Skeletal muscle cell (primary cell): ENCODE results near the gene PITRM1.
"Not testable (repeated sequence)": the region's sequence is repeated elsewhere in the genome, so short reads cannot be mapped to it uniquely, and the experiment has no call there.

Source experiments
- DNase-seq: peaks from one replicate; pipeline ENCODE4 v3.0.0-alpha.2; 2010; ENCODE audit warnings: low read depth
- H3K4me3 ChIP-seq: 2 replicates; pipeline ENCODE4 v1.5.1; 2011; ENCODE audit warnings: low read depth, mild to moderate bottlenecking, control low read depth, low read length, moderate library complexity

PITRM1 gene

DNA sequence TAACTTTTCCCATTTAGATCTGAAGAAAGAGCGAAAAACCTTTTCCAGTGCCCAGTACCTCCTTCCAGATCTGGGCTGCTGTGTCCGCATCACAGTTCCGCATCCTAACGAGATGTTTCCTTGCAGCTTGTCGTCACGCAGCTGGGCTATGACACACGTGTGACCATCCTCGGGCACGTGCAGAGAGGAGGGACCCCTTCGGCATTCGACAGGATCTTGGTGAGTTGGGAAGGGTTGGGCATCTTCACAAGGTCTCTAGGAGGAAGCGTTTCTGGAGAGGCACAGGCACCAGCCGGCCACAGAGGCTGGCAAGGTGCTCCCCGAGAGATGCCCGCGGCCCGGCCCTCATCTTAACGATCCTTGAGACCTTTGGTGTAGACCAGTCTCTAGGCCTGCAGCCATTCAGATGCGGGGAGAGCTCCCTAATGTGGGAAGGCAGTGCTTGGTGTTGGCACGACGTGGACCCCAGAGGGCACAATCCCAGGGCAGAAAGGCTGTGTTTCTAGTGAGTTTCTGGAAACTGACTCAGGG lies 63.9 kb downstream of the PITRM1 start:
- H3K4me3 ChIP-seq = no peak overlapping the region
- DNase-seq = no peak

DNA sequence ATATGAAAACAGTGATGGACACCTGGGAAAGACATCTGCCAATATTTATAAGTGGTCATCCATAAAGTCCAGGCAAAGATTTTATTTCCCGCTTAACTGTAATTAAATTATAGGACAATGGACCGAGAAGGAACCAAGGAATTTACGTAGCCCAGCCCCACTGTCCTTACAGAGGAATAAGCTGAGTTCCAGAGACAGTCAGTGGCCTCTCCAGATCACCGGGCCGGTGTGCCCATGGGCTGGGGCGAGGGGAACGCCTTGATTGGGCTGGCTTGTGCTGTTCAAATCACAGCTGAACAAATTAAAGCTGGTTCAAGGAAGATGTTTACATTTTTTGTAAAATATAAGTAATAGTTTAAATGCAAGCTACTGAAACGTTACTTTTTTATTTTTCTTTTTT lies 64.5 kb downstream of the PITRM1 start:
- no peak for DNase-seq

DNA sequence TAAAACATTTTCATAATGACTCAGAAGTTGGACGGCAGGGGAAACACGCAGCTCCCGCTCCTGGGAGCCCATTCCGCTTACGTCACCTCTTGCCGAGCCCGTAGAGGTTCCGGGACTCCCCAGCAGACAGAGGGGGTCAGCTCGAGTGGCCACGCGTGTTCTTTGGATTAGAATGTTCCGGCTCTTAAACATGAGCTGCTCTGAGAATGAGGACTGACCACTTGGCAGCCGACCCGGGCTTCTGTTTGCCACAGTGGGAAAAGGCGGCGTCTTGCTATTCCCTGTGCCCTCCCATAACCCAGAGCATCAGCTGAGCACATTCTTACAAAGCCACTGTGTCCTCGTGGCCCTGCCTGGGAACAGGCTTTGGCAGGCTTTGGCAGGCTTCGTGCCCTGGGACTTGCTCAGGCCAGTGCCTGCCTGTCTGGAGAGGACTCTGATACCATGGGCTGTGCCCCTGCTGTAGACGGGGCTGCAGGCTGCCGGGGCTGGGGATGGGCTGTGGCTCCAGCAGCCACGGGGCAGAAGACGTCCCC lies 65.1 kb downstream of the PITRM1 start:
- peak; percentile 97 for DNase-seq
- H3K4me3 ChIP-seq = no peak overlapping the region

More for the DNA sequence above, 64.5 kb downstream of the PITRM1 start:
- no peak overlapping the region for H3K4me3 ChIP-seq

DNA sequence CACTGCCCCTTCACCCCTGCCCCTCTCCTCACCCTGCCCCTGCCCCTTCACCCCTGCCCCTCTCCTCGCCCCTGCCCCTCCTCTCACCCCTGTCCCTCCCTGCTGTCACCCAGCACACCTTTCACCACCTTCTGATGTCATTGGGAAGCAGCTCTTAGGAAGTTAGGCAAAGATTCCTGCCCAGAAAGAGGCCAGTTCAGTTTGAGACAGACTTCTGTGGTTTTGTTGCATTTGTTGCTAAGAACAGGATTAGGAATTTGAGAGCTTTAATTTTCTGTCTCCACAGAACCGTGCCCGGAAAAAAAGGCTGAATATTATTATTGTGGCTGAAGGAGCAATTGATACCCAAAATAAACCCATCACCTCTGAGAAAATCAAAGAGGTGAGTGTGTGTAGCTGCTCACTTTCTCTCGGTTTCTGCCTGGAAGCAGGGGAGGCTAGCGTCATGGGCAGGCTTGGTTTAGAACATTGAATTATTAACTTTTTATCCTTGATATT lies 65.6 kb downstream of the PITRM1 start:
- peak; percentile 29 for DNase-seq
- H3K4me3 ChIP-seq = no peak overlapping the region

DNA sequence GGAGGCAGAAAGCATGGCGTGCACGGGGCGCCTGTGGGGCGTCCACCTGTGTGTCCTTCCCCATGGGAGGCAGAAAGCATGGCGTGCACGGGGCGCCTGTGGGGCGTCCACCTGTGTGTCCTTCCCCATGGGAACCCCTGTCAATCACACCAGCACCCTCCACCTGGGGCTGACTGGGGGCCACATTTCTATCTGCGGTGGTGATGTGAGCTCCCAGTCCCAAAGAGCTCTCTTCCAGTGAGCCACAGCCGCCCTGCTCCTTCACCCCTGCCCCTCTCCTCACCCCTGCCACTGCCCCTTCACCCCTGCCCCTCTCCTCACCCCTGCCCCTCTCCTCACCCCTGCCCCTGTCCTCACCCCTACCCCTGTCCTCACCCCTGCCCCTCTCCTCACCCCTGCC lies 66.3 kb downstream of the PITRM1 start:
- not testable (repeated sequence) for DNase-seq, H3K4me3 ChIP-seq

DNA sequence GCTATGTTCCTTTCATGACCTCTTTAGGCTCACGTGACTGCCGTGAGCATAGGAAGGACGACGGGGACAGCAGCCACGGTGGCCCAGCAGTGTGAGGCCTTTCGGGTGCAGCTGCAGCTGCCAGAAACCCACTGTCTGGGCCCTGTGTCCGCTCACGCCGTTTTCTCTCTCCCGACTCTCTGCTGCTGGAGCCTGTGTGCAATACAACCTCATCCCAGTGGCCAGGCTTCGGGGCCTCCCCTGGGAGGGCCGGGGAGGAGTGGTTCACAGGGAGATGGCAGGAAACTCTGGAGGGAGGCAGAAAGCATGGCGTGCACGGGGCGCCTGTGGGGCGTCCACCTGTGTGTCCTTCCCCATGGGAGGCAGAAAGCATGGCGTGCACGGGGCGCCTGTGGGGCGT lies 66.7 kb downstream of the PITRM1 start:
- H3K4me3 ChIP-seq = no peak overlapping the region
- no peak for DNase-seq

DNA sequence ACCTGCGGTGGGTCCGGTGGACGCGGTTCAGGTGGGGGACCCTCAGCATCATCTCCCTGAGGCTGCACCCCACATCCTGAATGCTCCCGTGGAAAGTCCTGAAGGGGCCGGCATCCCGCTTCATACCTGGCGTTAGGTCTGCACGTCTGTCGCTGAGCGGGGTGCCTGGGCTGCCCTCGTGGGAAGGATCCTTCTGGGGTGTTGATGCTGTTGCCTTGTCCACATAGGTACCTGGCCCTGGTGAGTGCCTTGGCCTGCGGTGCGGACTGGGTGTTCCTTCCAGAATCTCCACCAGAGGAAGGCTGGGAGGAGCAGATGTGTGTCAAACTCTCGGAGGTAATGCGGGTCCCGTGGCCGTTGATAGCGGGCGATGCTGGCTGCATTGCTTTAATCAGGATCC lies 67.4 kb downstream of the PITRM1 start:
- no peak for DNase-seq
- no peak overlapping the region for H3K4me3 ChIP-seq

DNA sequence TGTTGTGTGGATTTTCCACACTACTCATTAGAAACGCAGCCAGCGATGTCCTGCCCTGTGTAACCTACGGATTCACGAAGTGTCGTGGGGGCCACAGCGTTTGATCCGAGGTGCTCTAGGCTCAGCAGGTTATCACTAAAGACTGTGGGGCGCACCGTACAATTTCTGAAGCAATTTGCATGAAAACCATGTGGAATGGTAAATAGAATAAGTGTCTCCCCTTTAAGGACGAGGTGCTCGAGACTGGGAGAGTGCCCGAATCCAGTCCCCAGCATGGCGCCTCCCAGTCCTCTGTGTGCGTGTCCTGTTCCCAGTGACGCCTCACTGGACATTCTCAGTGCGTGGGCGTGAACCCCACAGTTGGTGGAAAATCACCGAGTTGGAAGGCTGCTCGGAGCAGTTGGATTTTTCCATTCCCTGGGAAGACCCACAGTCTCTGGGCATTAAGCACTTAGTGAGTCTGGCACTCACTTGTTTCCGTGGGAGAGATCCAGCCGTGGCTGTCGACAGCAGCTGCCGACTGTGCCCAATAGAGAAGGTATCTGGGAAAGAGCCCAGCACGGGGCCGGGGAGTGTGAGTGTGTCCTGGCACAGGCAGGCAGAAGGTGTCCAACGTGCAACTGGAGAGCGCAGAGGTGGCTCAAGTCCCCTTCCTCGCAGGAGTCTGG lies 68.2 kb downstream of the PITRM1 start:
- no peak for DNase-seq
- no peak overlapping the region for H3K4me3 ChIP-seq

DNA sequence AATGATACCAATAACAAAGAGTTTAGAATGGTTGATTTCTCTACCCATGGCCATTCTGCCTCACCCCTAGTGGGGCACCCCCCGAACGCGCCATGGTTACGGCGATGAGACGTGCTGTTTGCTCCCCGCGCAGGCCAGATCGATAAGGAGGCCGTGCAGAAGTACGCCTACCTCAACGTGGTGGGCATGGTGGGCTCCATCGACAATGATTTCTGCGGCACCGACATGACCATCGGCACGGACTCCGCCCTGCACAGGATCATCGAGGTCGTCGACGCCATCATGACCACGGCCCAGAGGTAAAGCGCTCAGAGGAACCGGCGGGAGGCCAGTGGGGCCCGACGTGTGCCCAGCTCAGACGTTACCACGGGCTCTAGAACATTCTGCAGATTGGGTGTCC lies 68.9 kb downstream of the PITRM1 start:
- no peak for DNase-seq
- H3K4me3 ChIP-seq = no peak overlapping the region

DNA sequence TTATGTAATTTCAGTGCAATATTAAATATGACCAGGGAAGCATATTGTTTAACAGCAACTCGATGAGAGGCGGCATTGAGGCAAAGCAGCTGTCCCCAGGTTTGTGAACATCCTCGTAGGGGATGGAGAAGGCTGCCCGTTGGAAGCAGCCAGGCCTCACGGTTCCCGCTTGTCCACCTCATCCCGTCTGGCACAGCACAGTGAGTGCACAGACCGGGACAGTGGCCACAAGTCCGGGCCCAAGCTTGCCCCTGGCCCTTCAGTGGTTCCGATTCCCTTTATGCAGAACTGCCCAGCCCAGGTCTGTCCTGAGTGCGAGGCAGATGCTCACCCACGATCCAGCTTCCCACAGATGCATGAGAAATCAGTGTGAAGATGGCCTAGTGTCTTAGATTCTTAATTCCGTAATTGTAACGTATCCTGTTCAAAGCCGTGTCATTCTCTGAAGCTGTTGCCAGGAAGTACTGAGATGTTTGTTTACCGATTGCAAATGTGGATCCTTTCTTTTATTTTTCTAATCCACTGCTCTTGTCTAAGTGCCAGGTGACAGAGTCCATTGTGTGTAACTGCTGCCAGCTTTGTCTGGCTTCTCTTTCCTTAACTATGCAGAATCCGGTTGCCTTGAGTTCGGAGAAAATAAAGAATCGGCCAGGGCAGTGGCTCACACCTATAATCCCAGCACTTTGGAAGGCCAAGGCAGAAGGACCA lies 69.7 kb downstream of the PITRM1 start:
- no peak overlapping the region for H3K4me3 ChIP-seq
- no peak for DNase-seq

DNA sequence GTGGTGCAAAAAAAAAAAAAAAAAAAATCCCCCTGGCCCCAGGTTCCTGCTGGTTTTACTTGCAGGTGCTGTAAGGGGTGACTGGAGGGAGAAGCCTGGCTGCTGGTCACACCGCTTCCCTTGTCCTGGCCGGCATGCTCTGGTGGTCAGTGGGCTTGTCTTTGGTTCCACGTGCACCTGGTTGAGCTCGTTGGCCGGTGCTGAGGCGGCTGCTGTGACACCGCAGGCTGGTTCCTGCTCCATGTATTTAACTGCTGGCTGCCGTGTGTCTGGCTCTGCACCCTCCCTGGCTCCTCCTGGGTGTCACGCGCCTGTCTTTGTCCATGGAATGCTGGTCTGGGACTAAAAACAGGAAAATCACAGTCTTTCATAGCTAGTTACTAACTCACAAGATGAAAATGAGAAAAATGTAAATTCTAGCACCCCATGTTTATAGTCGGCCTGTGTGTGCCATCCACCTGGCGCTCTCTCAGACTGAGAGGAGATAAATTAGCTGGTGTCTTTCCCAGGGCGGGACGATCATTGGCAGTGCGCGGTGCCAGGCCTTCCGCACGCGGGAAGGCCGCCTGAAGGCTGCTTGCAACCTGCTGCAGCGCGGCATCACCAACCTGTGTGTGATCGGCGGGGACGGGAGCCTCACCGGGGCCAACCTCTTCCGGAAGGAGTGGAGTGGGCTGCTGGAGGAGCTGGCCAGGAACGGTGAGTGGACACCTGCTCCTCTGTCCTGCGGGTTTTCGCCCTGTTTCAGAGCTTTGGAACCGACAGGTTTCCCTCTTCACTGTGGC lies 71.5 kb downstream of the PITRM1 start:
- H3K4me3 ChIP-seq = no peak overlapping the region
- no peak for DNase-seq

DNA sequence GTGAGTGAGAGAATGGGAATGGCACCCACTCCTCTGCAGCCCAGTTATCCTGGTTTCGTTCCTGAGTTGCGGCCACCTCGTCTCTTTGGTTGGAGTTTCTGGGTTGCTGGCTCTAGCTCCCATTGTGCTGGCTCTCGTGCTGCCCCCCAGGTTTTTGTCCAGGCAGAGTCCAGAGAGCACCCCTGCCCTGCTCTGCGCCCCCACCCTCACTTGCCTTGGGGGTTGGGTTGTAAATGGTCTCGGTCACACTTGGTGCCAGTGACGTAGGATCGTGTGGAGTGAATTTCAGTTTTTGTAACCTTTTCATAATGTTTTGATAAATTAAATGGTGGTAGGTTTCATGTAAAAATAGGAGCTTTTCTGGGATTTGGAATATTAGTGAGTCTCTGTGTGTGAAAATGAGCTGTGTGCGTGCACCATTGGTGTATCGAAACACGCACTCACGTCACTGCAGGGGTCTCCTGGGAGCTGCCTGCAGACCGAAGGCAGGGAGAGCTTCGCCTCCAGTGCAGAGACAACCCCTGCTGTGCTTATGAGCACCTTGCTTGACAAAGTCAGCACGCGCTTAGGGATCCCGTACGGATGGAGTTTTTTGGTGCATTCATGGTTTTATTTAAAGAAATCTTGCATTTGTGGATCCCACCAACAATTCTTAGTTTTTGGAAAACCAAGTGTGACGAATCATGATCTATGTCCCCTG lies 72.3 kb downstream of the PITRM1 start:
- no peak for DNase-seq
- no peak overlapping the region for H3K4me3 ChIP-seq

DNA sequence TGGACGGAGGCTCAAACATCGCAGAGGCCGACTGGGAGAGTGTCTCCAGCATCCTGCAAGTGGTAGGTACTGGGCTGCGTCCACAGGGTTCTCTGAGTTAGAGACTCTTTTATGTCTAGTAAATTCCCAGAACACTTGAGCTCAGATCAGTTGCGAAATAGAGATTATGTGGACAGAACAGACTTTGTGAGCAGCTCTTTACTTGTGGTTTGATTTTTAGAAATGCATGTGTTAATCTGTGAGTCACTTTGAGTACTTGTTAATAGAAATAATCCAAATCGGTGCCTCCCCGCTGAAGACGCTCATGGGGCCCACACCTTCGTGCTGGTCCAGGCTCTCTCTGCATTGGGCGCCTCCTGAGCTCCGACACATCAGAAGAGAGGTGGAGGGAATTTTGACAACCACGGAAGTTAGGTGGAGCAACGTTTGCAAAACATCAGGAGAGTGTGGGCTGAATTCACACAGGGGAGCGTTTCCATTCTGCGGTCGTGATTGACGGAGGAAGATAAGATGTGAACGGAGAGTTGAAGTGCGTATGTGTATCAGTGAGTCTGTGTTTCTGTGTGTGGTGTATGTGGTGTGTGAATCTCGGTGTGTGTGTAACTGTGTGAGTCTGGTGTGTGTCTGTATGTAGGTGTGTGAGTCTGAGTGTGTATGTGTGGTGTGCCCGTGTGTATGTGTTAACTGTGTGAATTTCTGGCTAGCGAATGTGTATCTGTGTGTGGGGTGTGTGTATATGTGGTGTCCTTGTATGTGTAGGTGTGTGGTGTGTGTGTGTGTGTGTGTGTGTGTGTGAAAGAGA lies 73.1 kb downstream of the PITRM1 start:
- DNase-seq = peak; percentile 79
- no peak overlapping the region for H3K4me3 ChIP-seq

DNA sequence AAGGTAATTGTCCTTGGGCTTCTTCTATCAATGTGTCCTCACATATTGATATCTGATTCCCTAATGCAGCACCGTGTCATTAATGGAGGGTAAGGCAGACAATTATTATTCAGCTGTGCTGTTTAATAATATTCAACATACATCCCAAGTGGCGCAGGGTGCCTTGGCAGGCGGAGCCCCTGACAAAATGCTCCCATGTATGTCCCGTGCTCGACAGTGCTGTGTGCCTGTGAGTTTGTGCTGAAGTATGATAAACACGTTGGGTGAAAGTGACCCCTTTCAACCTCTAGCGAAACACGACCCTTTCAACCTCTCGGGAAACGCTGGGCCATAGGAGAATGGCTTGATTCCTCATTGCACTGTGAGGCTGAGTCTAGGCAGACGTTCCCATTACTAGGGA lies 73.9 kb downstream of the PITRM1 start:
- DNase-seq = no peak
- no peak overlapping the region for H3K4me3 ChIP-seq

DNA sequence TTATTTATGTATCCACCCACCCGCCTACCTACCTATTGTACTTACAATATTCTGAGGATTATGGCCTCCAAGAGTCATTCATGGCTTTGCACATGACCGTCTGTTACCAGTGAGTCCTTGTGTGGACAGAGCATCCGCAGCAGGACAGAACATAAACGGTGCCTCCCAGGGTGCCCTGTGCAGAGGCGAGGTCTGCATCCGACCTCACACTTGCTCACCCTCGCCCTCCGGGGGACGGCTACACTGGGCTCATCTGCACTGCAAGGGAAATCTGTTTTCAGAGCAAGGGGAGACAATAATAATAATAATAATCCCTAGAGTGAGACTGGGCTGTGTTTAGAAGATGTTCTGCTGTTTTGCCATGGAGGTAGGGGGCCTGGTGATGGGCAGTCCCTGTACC lies 75.4 kb downstream of the PITRM1 start:
- DNase-seq = no peak

DNA sequence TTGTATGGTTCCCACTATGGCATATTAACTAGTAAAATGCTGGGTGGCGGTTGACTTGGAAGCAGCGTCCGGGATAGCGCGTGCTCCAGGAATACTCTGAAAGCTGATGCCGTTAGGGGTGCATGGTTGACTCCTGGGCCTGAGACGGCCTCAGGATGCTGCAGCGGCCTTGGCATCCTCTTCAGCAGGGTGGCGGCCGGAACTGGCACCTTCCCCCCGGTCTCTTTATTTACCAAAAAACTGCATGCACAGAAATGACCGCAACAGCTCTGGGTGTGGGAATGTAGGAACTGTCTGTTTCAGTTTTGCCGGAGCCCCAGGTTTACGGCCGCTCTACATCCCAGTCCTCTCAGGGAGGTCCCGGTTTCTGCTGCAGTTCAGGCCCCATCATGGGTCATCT lies 76.4 kb downstream of the PITRM1 start:
- no peak for DNase-seq

More for the DNA sequence above, 75.4 kb downstream of the PITRM1 start:
- no peak overlapping the region for H3K4me3 ChIP-seq

DNA sequence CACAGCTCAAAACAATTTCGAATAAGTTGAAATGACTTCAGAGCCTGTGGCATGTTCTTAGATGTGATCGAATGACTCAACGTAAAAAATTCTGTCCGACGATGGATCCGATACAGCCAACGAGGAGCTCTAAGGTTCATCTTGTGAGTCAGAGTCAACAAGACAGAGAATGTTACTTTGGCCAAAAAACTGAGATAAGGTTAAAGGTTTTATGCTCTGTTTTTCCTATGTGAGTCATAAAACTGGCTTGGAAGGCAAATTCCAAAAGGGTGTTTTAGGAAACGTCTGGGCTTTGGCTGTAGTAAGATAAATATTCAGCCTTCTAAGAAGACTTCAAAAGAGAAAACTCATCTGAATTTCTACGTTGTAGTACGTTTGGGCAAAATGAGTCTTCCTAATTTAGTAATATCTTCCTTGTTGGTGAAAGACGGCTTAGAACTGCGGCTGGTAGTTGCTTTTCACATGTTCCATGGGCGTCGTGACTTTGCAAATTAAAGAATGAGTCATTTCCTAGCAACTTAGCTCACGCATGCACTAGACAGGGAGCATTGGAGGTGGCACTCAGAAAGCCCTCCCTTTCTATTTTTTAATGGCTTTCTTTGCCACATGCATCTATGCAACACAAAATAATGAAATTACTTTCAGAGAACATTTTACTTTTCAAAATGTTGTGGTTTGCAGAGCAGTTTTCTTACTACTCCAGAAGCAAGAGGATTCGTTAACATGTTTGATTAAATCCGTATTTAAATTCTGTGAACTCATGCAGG lies 77.0 kb downstream of the PITRM1 start:
- DNase-seq = peak; percentile 98
- peak overlapping the region; percentile 13 for H3K4me3 ChIP-seq

More for the DNA sequence above, 76.4 kb downstream of the PITRM1 start:
- H3K4me3 ChIP-seq = no peak overlapping the region

DNA sequence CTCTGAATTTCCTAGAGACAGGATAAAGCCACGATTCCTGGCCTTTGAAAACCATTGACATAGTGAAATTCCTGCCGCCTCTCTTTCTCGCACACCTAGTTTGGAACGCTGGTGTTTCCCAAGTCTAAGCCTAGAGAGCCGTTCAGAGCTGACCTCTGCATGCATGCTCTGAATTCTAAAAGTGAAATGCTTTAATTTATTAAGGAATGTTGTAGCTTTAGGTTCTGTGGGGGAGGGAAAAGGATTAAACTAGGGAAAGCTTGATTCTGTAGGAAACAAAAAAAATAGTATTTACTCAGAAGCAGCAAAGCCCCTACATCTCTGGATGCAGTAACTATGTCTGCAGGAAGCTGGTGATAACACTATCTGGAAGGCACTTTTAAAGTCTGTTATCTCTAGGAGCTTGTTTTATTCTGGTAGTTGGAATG lies 78.0 kb downstream of the PITRM1 start:
- DNase-seq = no peak
- H3K4me3 ChIP-seq = no peak overlapping the region
